Effector memory CD4-positive, alpha-beta T cell (primary cell): ENCODE results near the gene TMEM94.
A peak's percentile ranks its signal among the peaks of the same experiment; 100 is the strongest.

Source experiments
- DNase-seq, 3 donors: peaks; one replicate each; pipeline ENCODE4 v3.0.0-alpha.2; 2020
- H3K27ac ChIP-seq: 2 replicates; pipeline ENCODE4 v1.7.0; 2013; ENCODE audit warnings: mild to moderate bottlenecking, low read length, moderate library complexity; ENCODE audit not compliant: insufficient read depth, poor library complexity, severe bottlenecking
- H3K27me3 ChIP-seq: replicated peaks from 2 replicates; pipeline ENCODE4 v1.7.0; 2013; ENCODE audit warnings: mild to moderate bottlenecking, low read length; ENCODE audit not compliant: insufficient read depth, control insufficient read depth, poor library complexity, severe bottlenecking
- H3K36me3 ChIP-seq: 2 replicates; pipeline ENCODE4 v1.7.0; 2013; ENCODE audit warnings: mild to moderate bottlenecking, low read length, moderate library complexity; ENCODE audit not compliant: control insufficient read depth, insufficient read depth
- H3K4me1 ChIP-seq: 2 replicates; pipeline ENCODE4 v1.7.0; 2013; ENCODE audit warnings: low read length, mild to moderate bottlenecking; ENCODE audit not compliant: control insufficient read depth, insufficient read depth, poor library complexity, severe bottlenecking
- H3K4me3 ChIP-seq: 2 replicates; pipeline ENCODE4 v1.7.0; 2013; ENCODE audit warnings: low read length, low read depth, mild to moderate bottlenecking; ENCODE audit not compliant: insufficient read depth, poor library complexity, severe bottlenecking
- H3K9me3 ChIP-seq: 2 replicates; pipeline ENCODE4 v1.7.0; 2013; ENCODE audit warnings: mild to moderate bottlenecking, low read length, moderate library complexity; ENCODE audit not compliant: control insufficient read depth

The TMEM94 gene

DNA sequence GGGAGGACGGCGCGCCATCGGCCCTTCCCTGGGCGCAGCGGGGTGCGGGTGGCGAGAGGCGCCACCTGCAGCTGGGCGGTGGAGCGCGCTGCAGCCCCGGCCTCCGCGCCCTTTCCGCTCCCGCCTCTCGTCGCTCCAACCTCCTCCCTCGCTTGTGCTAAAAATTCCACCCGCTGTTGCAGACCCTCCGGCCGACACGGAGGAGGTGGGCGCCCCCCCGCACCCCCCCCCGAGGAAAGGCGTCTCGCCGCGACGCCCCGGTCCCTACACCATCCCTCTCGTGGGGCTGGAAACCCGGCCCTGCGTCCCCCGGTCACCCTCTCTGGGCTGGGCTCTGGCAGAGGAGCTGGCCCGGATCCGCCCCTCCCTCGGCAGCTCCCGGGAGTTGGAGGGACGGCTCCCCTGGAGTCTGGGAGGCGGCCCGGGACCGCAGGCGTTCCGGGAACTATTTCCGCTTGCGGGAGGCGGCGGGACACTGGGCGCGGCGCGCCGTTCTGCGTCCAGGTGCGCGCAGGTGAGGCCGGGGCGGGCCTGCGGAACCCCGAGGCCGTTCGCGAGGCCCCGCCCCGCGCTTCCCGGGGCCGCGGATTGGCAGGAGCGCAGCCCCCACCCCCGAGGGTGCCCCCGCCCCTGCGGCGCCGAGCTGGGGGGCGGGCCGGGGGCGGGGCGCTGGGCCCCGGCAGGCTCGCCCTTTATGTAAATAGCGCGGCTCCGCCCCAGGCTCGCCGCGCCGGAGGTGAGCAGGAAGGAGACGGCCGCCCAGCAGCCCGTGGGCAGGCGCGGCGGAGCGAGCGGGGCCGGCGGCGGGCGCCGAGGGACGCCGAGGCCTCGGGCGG is 68.8 kb downstream of the TMEM94 start, which contains the start of gene LLGL2:
TSS of gene LLGL2 (plus strand) at position 728 of the 836 bp plus-strand sequence. CDS start 17,730 bp downstream, outside the sequence.
- DNase-seq: peak; percentile 77 to 80 (median 78)
- peaks cover 14% of the 10 kb centered on the region for H3K36me3 ChIP-seq
- peak within 1 kb of the TSS; percentile 71 for H3K4me3 ChIP-seq
- peaks cover 13% of the 10 kb centered on the region for H3K4me1 ChIP-seq
- H3K27me3 ChIP-seq: no peaks in the 10 kb centered on the region
- peak within 1 kb of the TSS; percentile 37 for H3K27ac ChIP-seq
- H3K9me3 ChIP-seq: no peaks in the 10 kb centered on the region

DNA sequence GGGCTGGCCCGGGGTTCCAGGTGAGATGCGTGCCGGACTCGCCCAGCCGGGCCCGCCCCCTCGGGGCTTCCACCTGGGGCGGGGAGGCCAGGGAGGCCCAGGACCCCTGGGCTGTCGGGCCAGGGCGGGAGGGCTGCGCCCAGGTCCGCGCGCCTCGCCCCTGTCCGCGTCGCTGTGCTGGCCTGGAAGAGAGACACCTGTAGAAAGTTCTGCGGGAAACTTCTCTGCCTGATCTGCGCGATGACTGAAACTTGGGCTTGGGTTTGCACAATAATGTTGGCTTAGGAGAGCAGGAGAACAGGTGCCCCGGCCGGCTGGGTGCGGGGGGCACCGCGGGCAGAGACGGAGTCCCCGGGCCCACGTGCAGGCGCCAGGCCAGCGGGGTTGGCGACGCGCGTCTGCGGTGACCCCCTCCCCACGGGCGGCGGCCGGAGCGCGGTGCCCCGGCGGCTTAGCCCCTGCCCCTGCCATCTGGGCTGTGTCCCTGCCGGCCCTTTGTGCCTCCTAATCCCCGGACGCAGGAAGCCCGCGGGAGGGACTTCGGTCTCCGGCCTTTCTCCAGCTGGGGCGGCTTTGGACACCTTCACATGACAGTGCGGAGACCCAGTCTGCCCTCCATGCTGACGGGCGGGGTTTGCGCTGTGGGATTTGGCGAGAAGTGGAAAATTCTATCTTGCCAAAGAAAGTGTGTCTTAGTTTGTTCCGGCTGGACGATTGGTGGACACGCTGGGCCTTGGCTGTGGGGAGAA is 69.5 kb downstream of the TMEM94 start:
- Histone ChIP-seq H3K4me1 (peaks cover 13% of the 10 kb centered on the region), H3K4me3 (peak overlapping the region; percentile 62), H3K27ac (peak overlapping the region; percentile 32), H3K9me3 (no peaks in the 10 kb centered on the region), H3K36me3 (peaks cover 14% of the 10 kb centered on the region), H3K27me3 (no peaks in the 10 kb centered on the region)
- DNase-seq: no peak

DNA sequence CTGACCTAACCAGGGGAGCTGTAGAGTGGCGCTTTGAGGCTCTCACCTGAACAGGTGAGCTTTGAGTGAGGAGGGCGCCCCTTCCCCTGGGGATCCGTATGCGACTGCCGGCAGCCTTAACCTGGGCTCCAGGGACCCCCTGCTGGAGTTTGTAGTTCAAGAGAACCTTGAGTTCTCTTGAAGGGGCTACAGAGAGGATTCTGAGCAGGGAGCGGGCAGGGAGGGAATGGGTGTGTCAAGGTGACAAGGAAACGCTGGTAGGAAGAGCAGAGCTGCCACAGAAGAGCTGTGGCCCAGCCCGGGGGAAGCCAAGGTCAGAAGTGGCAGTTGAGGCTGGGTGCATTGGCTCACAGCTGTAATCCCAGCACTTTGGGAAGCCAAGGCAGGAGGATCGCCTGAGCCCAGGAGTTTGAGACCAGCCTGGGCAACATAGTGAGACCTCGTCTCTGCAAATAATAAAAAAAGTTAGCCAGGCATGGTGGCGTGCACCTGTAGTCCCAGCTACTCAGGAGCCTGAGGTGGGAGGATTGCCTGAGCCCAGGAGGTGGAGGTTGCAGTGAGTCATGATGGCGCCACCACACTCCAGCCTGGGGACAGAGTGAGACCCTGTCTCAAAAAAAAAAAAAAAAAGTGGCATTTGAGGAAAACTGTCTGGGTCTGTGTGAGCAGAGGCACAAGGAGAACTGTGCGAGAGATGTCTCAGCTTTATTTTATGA is 70.3 kb downstream of the TMEM94 start:
- DNase-seq: no peak
- H3K4me3 ChIP-seq: peak overlapping the region; percentile 62

DNA sequence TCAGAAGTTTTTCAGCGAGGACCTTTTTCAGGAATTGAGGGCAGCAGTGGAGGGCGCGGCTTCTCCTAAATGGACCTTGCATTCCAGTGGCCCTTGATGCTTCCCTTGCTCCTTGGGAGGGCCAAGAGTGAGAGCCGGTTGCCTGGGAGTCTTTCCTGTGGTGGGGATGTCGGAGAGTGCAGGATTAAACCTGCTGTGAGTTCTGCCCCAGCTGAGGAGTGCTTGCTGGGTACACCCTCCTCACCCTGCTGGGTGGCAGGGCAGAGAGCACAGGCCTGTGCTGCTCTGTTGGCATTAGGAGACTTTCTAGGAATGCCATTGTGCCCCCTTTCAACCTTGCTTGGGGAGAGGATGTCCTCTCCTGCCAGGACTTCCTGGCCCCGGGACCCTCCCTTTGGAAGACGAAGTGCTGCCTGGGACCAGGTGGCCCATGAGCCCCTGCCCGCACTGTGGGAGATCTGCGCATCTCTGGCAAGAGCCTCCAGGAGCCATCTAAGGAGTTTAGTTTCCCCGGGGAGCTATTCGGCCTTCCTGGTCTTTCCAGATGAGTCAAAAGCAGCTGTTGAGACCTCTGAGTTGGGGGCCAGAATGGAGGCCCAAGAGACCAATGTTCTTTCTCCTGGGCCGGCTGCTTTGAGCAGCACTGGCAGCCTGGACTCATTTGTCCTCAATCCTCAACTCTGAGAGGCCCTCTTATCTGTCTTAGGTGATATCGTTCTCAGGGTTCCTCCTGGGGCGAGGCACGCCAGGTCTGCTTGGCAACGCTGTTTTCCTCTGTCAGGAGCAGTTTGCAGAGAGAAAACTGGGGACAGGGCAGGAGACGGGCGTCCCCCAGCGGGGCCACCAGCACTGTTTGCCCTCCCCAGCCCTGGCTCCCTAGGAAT is 74.6 kb downstream of the TMEM94 start:
- H3K27ac ChIP-seq: no peak overlapping the region
- DNase-seq: no peak
- H3K27me3 ChIP-seq: no peaks in the 10 kb centered on the region

More for the DNA sequence above, 70.3 kb downstream of the TMEM94 start:
- Histone ChIP-seq H3K27me3 (no peaks in the 10 kb centered on the region), H3K4me1 (peaks cover 13% of the 10 kb centered on the region), H3K9me3 (no peaks in the 10 kb centered on the region), H3K36me3 (peaks cover 7% of the 10 kb centered on the region), H3K27ac (no peak overlapping the region)

DNA sequence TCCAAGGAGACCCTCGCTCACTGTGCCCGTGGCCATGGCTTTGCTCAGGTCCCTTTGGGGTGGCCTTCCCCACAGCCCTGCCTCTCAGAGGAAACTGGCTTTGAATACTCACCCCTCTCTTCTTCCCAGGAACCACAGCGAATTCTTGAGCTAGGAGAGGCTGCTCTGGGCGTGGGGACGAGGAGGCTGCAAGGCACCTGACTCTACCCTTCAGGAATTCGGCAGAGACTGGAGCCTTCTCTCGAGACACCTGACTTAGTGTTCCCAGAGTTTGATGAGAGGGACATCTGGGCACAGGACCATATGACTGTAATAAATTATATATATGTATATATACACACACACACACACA is 75.3 kb downstream of the TMEM94 start:
- H3K27ac ChIP-seq: no peak overlapping the region
- H3K9me3 ChIP-seq: no peaks in the 10 kb centered on the region
- H3K4me1 ChIP-seq: peaks cover 16% of the 10 kb centered on the region
- no peak overlapping the region for H3K4me3 ChIP-seq
- no peaks in the 10 kb centered on the region for H3K27me3 ChIP-seq
- H3K36me3 ChIP-seq: no peaks in the 10 kb centered on the region
- DNase-seq: no peak

More for the DNA sequence above, 74.6 kb downstream of the TMEM94 start:
- H3K36me3 ChIP-seq: no peaks in the 10 kb centered on the region
- peaks cover 21% of the 10 kb centered on the region for H3K4me1 ChIP-seq
- no peaks in the 10 kb centered on the region for H3K9me3 ChIP-seq
- no peak overlapping the region for H3K4me3 ChIP-seq

DNA sequence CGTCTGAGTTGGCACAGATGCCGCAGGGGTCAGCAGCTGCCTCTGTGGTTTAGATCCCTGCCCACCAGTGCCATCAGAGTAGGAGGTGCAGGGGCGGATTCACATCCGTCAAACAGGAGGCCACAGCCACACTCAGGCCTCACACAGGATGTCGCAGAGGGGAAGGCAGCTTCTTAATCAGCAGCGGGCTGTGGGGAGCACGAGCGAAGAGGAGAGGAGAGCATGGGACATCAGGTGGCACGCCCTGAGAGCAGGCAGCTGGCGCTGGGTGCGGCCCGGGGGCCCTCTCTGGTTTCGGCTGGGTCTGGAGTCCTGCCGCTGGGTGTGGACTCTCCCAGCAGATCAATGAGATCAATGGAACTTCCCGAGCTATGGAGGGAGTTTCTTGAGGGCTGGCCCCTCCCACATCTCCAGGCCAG is 78.7 kb downstream of the TMEM94 start:
- no peaks in the 10 kb centered on the region for H3K9me3 ChIP-seq
- H3K27me3 ChIP-seq: no peaks in the 10 kb centered on the region
- H3K4me1 ChIP-seq: peaks cover 16% of the 10 kb centered on the region
- H3K27ac ChIP-seq: peak overlapping the region; percentile 35
- DNase-seq: peak; percentile 26 to 27 (median 27)
- H3K4me3 ChIP-seq: no peak overlapping the region
- H3K36me3 ChIP-seq: no peaks in the 10 kb centered on the region

DNA sequence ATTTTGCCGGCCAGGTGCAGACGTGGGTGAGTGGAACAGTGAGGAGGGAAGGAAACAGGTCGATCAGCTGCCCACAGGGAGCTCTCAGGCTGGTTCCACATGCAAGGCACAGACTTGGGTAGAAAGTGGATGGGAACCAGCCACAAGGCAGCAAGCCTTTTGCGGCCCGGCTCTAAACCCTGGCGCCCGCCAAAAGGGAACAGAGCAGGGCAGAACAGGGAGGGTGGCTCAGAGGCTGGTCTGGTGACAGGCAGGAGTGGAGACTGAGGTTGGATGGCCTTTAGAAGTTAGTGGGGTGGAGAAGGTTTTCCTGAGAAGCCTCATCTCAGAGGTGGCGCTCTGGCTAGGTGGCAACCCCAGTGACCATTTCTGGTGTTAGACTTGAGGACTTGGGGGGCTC is 79.4 kb downstream of the TMEM94 start:
- Histone ChIP-seq H3K27ac (no peak overlapping the region), H3K27me3 (no peaks in the 10 kb centered on the region), H3K4me3 (no peak overlapping the region), H3K36me3 (no peaks in the 10 kb centered on the region), H3K9me3 (no peaks in the 10 kb centered on the region), H3K4me1 (peaks cover 16% of the 10 kb centered on the region)
- DNase-seq: no peak

DNA sequence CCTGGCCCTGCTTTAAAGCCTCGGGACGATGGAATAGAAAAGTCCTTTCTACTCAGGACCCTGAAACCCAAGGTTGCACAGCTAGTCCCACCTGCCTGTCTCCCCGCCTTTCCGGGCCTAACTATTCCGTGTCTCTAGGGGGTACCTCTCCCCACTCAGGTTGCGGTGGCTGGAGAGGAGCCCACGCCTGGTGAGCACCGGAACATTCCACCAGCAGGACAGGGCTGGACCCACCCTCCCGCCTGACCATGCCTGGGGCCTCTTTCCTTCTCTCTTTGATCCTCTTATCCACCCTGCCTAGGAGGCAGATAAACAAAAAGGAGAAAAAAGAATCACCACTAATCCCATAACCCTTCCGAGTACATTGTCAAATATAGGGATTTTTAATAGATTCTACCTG is 79.9 kb downstream of the TMEM94 start:
- Histone ChIP-seq H3K36me3 (no peaks in the 10 kb centered on the region), H3K4me3 (no peak overlapping the region), H3K4me1 (peaks cover 16% of the 10 kb centered on the region), H3K27ac (no peak overlapping the region), H3K9me3 (no peaks in the 10 kb centered on the region), H3K27me3 (no peaks in the 10 kb centered on the region)
- DNase-seq: no peak

DNA sequence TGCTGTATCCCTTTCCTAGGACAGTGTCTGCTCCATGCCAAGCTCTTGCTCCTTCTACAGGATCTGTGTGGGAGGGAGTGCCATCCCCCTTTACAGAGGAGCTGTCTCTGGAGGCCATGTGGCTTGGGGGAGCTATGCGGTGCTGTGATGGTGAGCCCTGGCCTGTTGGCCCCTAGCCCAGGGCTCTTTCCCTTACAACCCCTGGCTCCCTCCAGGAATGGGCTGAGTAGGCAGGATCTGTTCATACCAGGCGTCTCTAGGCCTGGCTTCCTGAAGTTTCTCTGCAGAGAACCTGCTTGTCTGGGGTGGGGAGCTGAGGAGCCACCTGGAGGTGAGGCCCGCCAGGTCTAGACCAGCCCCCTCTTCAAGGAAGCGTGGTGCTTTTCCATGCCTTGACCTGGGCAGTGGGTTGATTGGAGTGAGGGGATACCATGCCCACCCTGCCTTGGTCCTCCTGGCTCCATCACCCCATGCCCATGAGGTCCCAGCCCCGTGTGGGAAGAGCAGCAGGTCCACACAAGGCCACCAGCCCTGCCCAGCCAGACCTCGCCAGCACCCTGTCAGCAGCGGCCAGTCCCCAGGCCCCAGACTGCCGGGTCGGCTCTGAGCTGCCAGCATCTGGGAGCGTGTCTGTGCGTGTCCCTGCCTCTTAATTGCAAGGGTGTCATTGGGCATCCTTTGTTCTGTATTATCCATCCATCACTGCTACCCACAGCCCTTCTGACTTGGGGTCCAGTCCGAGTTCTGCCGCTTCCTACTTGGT is 83.7 kb downstream of the TMEM94 start:
- DNase-seq: no peak
- peaks cover 9% of the 10 kb centered on the region for H3K4me1 ChIP-seq
- H3K4me3 ChIP-seq: no peak overlapping the region
- H3K36me3 ChIP-seq: no peaks in the 10 kb centered on the region
- no peaks in the 10 kb centered on the region for H3K27me3 ChIP-seq
- H3K9me3 ChIP-seq: no peaks in the 10 kb centered on the region
- no peak overlapping the region for H3K27ac ChIP-seq
